BLaER1 (cell line): Measurements from ENCODE around the gene SLC22A4.

Source experiments
- H3K27ac ChIP-seq: shearing (Covaris generic); formaldehyde crosslinking; 2 replicates; pipeline ENCODE4 v1.8.1; 2022
- H3K27me3 ChIP-seq: shearing (Covaris generic); formaldehyde crosslinking; 2 replicates; pipeline ENCODE4 v1.8.1; 2022
- H3K36me3 ChIP-seq: shearing (Covaris generic); formaldehyde crosslinking; 2 replicates; pipeline ENCODE4 v1.8.1; 2022
- H3K4me1 ChIP-seq: shearing (Covaris generic); formaldehyde crosslinking; 2 replicates; pipeline ENCODE4 v1.8.1; 2022
- H3K4me2 ChIP-seq: shearing (Covaris generic); formaldehyde crosslinking; 2 replicates; pipeline ENCODE4 v1.8.1; 2022
- H3K4me3 ChIP-seq: shearing (Covaris generic); formaldehyde crosslinking; 2 replicates; pipeline ENCODE4 v1.8.1; 2022
- H3K9ac ChIP-seq: shearing (Covaris generic); formaldehyde crosslinking; 2 replicates; pipeline ENCODE4 v1.8.1; 2022
- H3K9me3 ChIP-seq: shearing (Covaris generic); formaldehyde crosslinking; 2 replicates; pipeline ENCODE4 v1.8.1; 2022
- H4K20me1 ChIP-seq: shearing (Covaris generic); formaldehyde crosslinking; 2 replicates; pipeline ENCODE4 v1.8.1; 2022
- Cebpa-rat ChIP-seq: shearing (Covaris generic); IDR thresholded peaks from 2 replicates; pipeline ENCODE4 v1.8.1; 2022

The SLC22A4 gene

GRCh38 chr5:132391870-132392269 is 97.7 kb downstream of the SLC22A4 start:
- H3K27ac ChIP-seq: no peak overlapping the region
- no peaks in the 10 kb centered on the region for H4K20me1 ChIP-seq
- peaks cover 76% of the 10 kb centered on the region for H3K4me1 ChIP-seq
- H3K4me3 ChIP-seq: no peak overlapping the region
- peaks cover 25% of the 10 kb centered on the region; the same call in 1 of the 2 replicates for H3K36me3 ChIP-seq
- no peak for TF ChIP-seq Cebpa-rat
- no peaks in the 10 kb centered on the region for H3K9me3 ChIP-seq
- no peaks in the 10 kb centered on the region for H3K27me3 ChIP-seq
- no peak overlapping the region for H3K9ac ChIP-seq
- H3K4me2 ChIP-seq: no peak overlapping the region

GRCh38 chr5:132392411-132392810 is 98.2 kb downstream of the SLC22A4 start:
- Histone ChIP-seq H3K9me3 (no peaks in the 10 kb centered on the region), H3K27me3 (no peaks in the 10 kb centered on the region), H3K27ac (no peak overlapping the region), H3K9ac (no peak overlapping the region), H3K4me1 (peaks cover 76% of the 10 kb centered on the region), H4K20me1 (no peaks in the 10 kb centered on the region), H3K4me3 (no peak overlapping the region), H3K36me3 (peaks cover 25% of the 10 kb centered on the region; the same call in 1 of the 2 replicates), H3K4me2 (no peak overlapping the region)
- TF ChIP-seq Cebpa-rat: no peak

GRCh38 chr5:132392978-132393825 is 99.0 kb downstream of the SLC22A4 start:
- TF ChIP-seq Cebpa-rat: no peak
- H3K36me3 ChIP-seq: peaks cover 25% of the 10 kb centered on the region; the same call in 1 of the 2 replicates
- H3K9ac ChIP-seq: no peak overlapping the region
- H3K4me2 ChIP-seq: peak overlapping the region; percentile 42
- H3K27ac ChIP-seq: no peak overlapping the region
- H3K4me1 ChIP-seq: peaks cover 76% of the 10 kb centered on the region
- H3K4me3 ChIP-seq: no peak overlapping the region
- H4K20me1 ChIP-seq: no peaks in the 10 kb centered on the region
- H3K27me3 ChIP-seq: no peaks in the 10 kb centered on the region
- H3K9me3 ChIP-seq: no peaks in the 10 kb centered on the region
